HG03097 (cell line): ENCODE data around the gene RTN1.
A peak's percentile ranks its signal among the peaks of the same experiment; 100 is the strongest.

Experiments used
- ATAC-seq: cut with Tn5 transposase; IDR thresholded peaks from one replicate; pipeline ENCODE4 v1.9.1; 2021; ENCODE audit not compliant: unreplicated experiment, low FRiP score

Gene RTN1

DNA sequence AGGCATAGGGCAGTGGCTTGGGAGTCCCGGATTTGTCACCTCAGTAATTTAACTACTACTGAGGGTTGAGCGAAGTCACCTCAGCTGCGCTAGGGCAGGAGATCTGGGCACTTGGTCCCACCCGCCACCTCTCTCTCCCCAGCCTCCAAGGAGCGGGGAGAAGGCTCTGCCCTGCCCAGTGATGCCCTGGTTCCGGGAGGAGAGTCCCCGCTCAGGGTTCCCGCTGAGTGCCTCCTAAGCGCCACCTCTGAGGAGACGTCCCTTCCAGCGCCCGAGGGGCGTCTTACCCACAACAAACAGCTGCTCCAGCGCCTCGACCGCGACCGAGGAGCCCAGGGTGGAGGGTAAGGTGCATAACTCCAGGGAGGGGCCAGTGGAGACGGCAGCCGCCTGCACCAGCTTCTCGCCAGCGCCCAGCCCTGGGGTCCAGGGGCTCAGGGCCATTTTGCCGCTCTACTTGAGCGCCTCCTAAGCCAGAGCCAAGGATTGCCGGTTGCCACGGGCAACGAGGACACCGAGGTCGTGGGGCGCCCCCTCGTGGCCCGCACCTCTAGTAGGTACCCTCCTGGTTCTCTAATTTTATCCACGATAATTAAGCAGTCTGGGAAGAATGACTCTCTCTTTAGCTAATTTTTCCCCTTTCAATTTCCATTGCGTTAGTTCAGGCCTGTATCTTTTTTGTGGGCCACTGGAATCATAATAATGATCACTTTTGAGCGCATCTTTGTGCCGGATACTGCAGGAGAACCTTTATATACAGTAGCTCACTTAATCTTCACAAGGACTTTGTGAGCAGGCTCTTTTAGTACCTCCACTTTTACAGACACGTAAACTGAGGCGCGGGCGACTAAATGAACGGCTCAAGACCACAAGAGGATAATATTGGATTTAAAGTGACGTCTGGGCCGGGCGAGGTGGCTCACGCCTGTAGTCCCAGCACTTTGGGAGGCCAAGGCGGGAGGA, 294.0 kb downstream of the RTN1 start, which contains the start of gene CCDC175:
Gene CCDC175 (minus strand): TSS at position 481 of the 963 bp plus-strand sequence. CDS start 37 bp downstream, at position 444.
- ATAC-seq, result peak; percentile 95

DNA sequence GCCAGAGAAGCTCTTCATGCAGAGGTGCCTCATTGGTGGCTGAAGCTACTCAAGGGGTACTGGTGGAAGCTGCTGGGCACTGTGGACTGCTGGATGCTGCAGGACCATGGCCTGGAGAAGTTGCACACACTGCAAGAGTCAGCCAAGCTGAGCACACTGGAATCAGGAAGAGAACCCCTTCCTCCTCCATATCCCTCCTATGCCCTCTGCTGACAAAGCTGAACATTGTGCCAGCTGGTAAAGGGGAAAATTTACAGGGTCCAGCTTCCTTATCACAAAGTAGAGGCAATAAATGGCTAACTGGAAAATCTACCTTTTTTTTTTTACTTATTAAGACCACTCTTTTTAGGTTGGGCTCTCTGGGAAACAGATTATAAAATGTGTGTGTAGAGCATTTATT, 300.5 kb downstream of the RTN1 start:
- ATAC-seq, result no peak

DNA sequence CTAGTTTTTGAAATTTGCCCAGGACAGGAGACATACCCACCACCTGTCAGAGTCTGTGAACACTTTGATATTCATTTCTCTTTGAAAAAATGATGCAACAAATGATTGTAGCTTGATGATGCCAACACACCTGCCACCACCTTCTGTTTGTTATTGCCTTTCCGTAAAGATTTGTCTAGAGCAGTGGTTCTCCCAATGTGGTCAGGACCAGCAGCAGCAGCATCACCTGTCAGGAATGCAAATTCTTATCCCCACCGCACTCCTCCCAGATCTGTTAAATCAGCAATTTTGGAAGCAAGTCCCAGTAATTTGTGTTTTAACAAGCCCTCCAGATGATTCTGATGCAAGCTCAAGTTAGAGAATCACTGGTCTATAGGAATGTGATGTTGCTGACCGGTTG, 303.9 kb downstream of the RTN1 start:
- ATAC-seq, result no peak

DNA sequence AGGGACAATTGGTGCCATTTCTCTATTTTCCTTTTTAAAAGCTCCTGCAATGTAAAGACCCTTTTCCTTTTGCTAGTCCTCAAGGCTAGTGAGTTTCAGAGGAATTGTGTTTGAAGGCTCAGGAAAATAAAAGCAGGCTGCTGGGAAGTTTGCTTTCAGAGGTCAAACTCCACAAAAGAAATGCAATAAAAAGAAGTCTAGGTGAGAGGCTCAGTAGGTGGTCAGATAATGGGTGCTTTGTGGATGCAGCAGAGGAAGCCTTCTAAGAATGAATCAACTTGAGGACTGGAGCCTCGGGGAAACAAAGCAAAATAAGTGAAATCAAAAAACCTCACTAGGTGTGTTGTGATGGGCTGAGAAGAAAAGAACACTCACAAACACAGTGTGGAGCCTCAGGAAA, 304.3 kb downstream of the RTN1 start:
- no peak for ATAC-seq

DNA sequence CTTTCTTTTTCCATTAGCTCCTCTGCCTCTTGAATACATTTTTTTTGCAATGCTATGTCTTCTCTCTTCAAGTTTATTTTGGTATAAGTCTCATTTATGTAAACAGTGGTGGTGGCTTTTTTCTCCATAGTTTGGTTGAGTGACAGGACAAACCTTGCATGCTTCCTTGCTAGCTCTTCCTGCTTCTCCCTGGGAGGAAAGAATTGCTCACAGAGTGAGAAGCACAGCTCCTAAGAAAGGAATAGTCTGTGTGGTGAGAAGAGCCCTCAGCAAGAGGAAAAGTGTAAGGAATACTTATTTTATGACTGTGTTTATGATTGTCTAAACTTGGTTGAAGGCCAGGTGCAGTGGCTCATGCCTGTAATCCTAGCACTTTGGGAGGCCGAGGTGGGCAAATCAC, 305.5 kb downstream of the RTN1 start:
- ATAC-seq, result no peak

DNA sequence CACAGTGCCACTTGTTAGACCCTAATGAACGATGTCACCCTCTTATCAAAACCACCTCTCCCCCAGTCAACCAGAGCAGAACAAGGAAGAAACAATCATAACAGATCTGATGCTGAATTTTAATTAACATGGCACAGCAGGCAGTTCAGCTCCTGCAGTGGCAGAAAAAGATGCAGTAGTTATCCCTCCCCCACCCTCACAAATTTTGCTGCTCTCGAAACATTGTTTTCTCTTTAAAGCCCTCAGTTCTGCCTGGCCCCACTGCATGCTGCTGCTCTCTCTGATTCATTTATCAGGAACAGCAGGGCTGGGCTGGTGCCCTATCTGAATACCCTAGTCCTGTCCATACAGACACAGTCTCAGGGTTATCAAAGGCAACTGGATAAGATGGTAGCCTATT, 306.2 kb downstream of the RTN1 start:
- ATAC-seq, result no peak

DNA sequence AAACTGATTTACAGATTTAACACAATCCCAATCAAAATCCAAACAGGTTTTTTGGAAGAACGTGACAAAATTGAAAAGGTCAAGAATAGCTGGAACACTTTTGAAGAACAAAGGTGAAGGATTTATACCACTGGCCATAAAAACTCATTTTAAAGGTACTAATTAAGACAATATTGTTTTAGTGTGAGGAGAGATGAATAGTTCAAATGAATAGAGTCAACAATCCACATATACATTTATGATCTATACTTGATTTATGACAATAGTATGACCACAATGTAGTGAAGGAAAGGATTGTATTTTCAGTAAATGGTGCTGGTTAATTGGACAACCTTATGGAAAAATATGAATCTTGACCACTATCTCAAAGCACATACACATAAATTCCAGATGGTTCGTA, 323.3 kb downstream of the RTN1 start:
- ATAC-seq, result no peak
